ENCODE results near the gene SYNJ1. TPM values are rescaled to one million over a fixed set of nuclear protein-coding genes. Genes with fewer than 3 reads are reported as not detected.

Gene SYNJ1
- total RNA-seq, 1 donor from 2014 or later, result 12.9 TPM

GRCh38 chr21:32587120-32587519, 140.7 kb downstream of the SYNJ1 start:
- Histone ChIP-seq H3K4me2 (ENCODE audit: low read length) (no peak overlapping the region), H3K27me3 (ENCODE audit: insufficient read depth, low read length) (no peaks in the 10 kb centered on the region), H3K9me3 (ENCODE audit: insufficient read depth, low read depth, low read length) (no peaks in the 10 kb centered on the region), H3K27ac (ENCODE audit: low read depth, low read length) (no peak overlapping the region), H2AFZ (ENCODE audit: low read depth, low read length) (no peak overlapping the region), H3K9ac (ENCODE audit: low read length) (no peak overlapping the region), H3K4me1 (ENCODE audit: insufficient read depth, low read length) (no peaks in the 10 kb centered on the region), H3K36me3 (ENCODE audit: insufficient read depth, low read length) (no peaks in the 10 kb centered on the region), H4K20me1 (ENCODE audit: insufficient read depth, low read length) (no peaks in the 10 kb centered on the region), H3K79me2 (ENCODE audit: insufficient read depth, low read length) (no peaks in the 10 kb centered on the region), H3K4me3 (ENCODE audit: insufficient read depth, low read depth, low read length) (no peak overlapping the region)
- Mint-ChIP-seq H3K27ac (ENCODE audit: unreplicated experiment) (no peak overlapping the region), H3K4me1 (ENCODE audit: low read depth, unreplicated experiment) (no peaks in the 10 kb centered on the region), H3K9me3 (ENCODE audit: unreplicated experiment) (no peaks in the 10 kb centered on the region), H3K4me3 (ENCODE audit: unreplicated experiment) (no peak overlapping the region), H3K36me3 (ENCODE audit: low read depth, unreplicated experiment) (no peaks in the 10 kb centered on the region), H3K27me3 (ENCODE audit: low read depth, unreplicated experiment) (peaks cover 10% of the 10 kb centered on the region)
- TF ChIP-seq CTCF (IDR thresholded peaks at IDR 0.05; ENCODE audit: insufficient read depth, low read depth, low read length) (no peak), EZH2 (IDR thresholded peaks at IDR 0.05; ENCODE audit: insufficient read depth, low read length) (no peak)
- DNase-seq (ENCODE audit: low read depth) (no peak), FAIRE-seq (no peak)

GRCh38 chr21:32585970-32586369, 141.8 kb downstream of the SYNJ1 start:
- H3K79me2 ChIP-seq (ENCODE audit: insufficient read depth, low read length), result no peaks in the 10 kb centered on the region
- no peak overlapping the region for H3K9ac ChIP-seq (ENCODE audit: low read length)
- H3K27ac Mint-ChIP-seq (ENCODE audit: unreplicated experiment), result no peak overlapping the region
- H4K20me1 ChIP-seq (ENCODE audit: insufficient read depth, low read length), result no peaks in the 10 kb centered on the region
- H3K27me3 ChIP-seq (ENCODE audit: insufficient read depth, low read length), result no peaks in the 10 kb centered on the region
- no peak overlapping the region for H3K4me3 ChIP-seq (ENCODE audit: insufficient read depth, low read depth, low read length)
- H3K36me3 ChIP-seq (ENCODE audit: insufficient read depth, low read length), result no peaks in the 10 kb centered on the region
- no peaks in the 10 kb centered on the region for H3K9me3 Mint-ChIP-seq (ENCODE audit: unreplicated experiment)
- no peaks in the 10 kb centered on the region for H3K4me1 ChIP-seq (ENCODE audit: insufficient read depth, low read length)
- H3K27me3 Mint-ChIP-seq (ENCODE audit: low read depth, unreplicated experiment), result peaks cover 10% of the 10 kb centered on the region
- FAIRE-seq, result no peak
- H3K4me1 Mint-ChIP-seq (ENCODE audit: low read depth, unreplicated experiment), result no peaks in the 10 kb centered on the region
- H3K4me3 Mint-ChIP-seq (ENCODE audit: unreplicated experiment), result no peak overlapping the region
- H3K27ac ChIP-seq (ENCODE audit: low read depth, low read length), result no peak overlapping the region
- H3K4me2 ChIP-seq (ENCODE audit: low read length), result no peak overlapping the region
- no peaks in the 10 kb centered on the region for H3K9me3 ChIP-seq (ENCODE audit: insufficient read depth, low read depth, low read length)
- H2AFZ ChIP-seq (ENCODE audit: low read depth, low read length), result no peak overlapping the region
- H3K36me3 Mint-ChIP-seq (ENCODE audit: low read depth, unreplicated experiment), result no peaks in the 10 kb centered on the region
- TF ChIP-seq CTCF (IDR thresholded peaks at IDR 0.05; ENCODE audit: insufficient read depth, low read depth, low read length), result no peak
- TF ChIP-seq EZH2 (IDR thresholded peaks at IDR 0.05; ENCODE audit: insufficient read depth, low read length), result no peak
- no peak for DNase-seq (ENCODE audit: low read depth)

- no peak for DNase-seq (ENCODE audit: low read depth)
- no peaks in the 10 kb centered on the region for H3K9me3 Mint-ChIP-seq (ENCODE audit: unreplicated experiment)
- H3K9me3 ChIP-seq (ENCODE audit: insufficient read depth, low read depth, low read length), result no peaks in the 10 kb centered on the region
- TF ChIP-seq EZH2 (IDR thresholded peaks at IDR 0.05; ENCODE audit: insufficient read depth, low read length), result no peak
- no peak for TF ChIP-seq CTCF (IDR thresholded peaks at IDR 0.05; ENCODE audit: insufficient read depth, low read depth, low read length)
- no peak within 1 kb of the TSS for H3K27ac ChIP-seq (ENCODE audit: low read depth, low read length)
- H3K79me2 ChIP-seq (ENCODE audit: insufficient read depth, low read length), result no peaks in the 10 kb centered on the region
- H3K27me3 Mint-ChIP-seq (ENCODE audit: low read depth, unreplicated experiment), result peaks cover 11% of the 10 kb centered on the region
- H3K27ac Mint-ChIP-seq (ENCODE audit: unreplicated experiment), result no peak within 1 kb of the TSS
- no peaks in the 10 kb centered on the region for H3K4me1 ChIP-seq (ENCODE audit: insufficient read depth, low read length)
- no peak within 1 kb of the TSS for H2AFZ ChIP-seq (ENCODE audit: low read depth, low read length)
- no peaks in the 10 kb centered on the region for H3K36me3 Mint-ChIP-seq (ENCODE audit: low read depth, unreplicated experiment)
- H3K36me3 ChIP-seq (ENCODE audit: insufficient read depth, low read length), result no peaks in the 10 kb centered on the region
- no peaks in the 10 kb centered on the region for H3K4me1 Mint-ChIP-seq (ENCODE audit: low read depth, unreplicated experiment)
- H3K4me2 ChIP-seq (ENCODE audit: low read length), result no peak within 1 kb of the TSS
- H3K4me3 Mint-ChIP-seq (ENCODE audit: unreplicated experiment), result no peak within 1 kb of the TSS
- FAIRE-seq, result no peak
- H3K4me3 ChIP-seq (ENCODE audit: insufficient read depth, low read depth, low read length), result no peak within 1 kb of the TSS
- H3K27me3 ChIP-seq (ENCODE audit: insufficient read depth, low read length), result no peaks in the 10 kb centered on the region
- H3K9ac ChIP-seq (ENCODE audit: low read length), result no peak within 1 kb of the TSS
- H4K20me1 ChIP-seq (ENCODE audit: insufficient read depth, low read length), result no peaks in the 10 kb centered on the region
These were observed 142.6 kb downstream of the SYNJ1 start, which contains the start of gene TCP10L for GRCh38 chr21:32585042-32585710. Gene TCP10L (minus strand): TSS chr21:32585523. CDS start chr21:32584304, 1,219 bp downstream.

Data from astrocyte (in vitro differentiated cells and primary cell).